Measurements from ENCODE around the gene PEDS1. TPM values are rescaled to one million over a fixed set of nuclear protein-coding genes. Genes with fewer than 3 reads are reported as not detected.
"Not testable (repeated sequence)": the region's sequence is repeated elsewhere in the genome, so short reads cannot be mapped to it uniquely, and the experiment has no call there.

Gene PEDS1
- total and polyA plus RNA-seq, 8 donors: 27.5 to 39.9 (median 31.9) TPM

- Histone ChIP-seq H3K36me3 (peaks cover 0 to 5% of the 10 kb centered on the region in 2 donors), H3K27me3 (no peaks in the 10 kb centered on the region), H3K9me3 (no peaks in the 10 kb centered on the region), H3K4me1 (peaks cover 35 to 82% of the 10 kb centered on the region in 2 donors), H3K27ac (no peak overlapping the region), H3K4me3 (no peak overlapping the region)
- no peak for TF ChIP-seq CTCF (IDR thresholded peaks at IDR 0.05)
- DNase-seq: no peak
- no peak for ATAC-seq
- intact Hi-C loops (cut with DNase I): no loop called here
Observed at GRCh38 chr20:50107796-50108331, 45.7 kb downstream of the PEDS1 start.

GRCh38 chr20:50107086-50107660 is 46.4 kb downstream of the PEDS1 start:
- DNase-seq (no peak), ATAC-seq (no peak)
- no peak overlapping the region for H3K4me3 ChIP-seq
- peaks cover 35 to 85% of the 10 kb centered on the region in 2 donors for H3K4me1 ChIP-seq
- intact Hi-C loops (cut with DNase I): no loop called here
- H3K36me3 ChIP-seq: peaks cover 0 to 5% of the 10 kb centered on the region in 2 donors
- no peaks in the 10 kb centered on the region for H3K9me3 ChIP-seq
- H3K27ac ChIP-seq: no peak overlapping the region
- no peaks in the 10 kb centered on the region for H3K27me3 ChIP-seq
- TF ChIP-seq CTCF (IDR thresholded peaks at IDR 0.05): no peak

GRCh38 chr20:50106669-50107068 is 46.9 kb downstream of the PEDS1 start:
- DNase-seq; H3K27ac ChIP-seq; H3K4me3 ChIP-seq; H3K27me3 ChIP-seq; ATAC-seq; H3K9me3 ChIP-seq; H3K36me3 ChIP-seq; intact Hi-C loops (cut with DNase I): not testable (repeated sequence)
- peaks cover 35 to 85% of the 10 kb centered on the region in 2 donors for H3K4me1 ChIP-seq

Other genes starting within 250 kb of the PEDS1 start
- gene SPATA2, start 238.2 kb downstream of the PEDS1 start, total RNA-seq: 1 to 10 TPM; 6.9 to 7.1 TPM
- gene SPATA2, start 238.2 kb downstream of the PEDS1 start, polyA plus RNA-seq (ENCODE audit: insufficient read length in 6 of 6): 10 to 100 TPM in 1 of 6 donors, 1 to 10 TPM in 5; 7.3 to 10.1 (median 8.3) TPM
- gene RNF114, start 217.3 kb downstream of the PEDS1 start, total RNA-seq: 10 to 100 TPM; 63.5 to 69.0 TPM
- 10 to 100 TPM; 60.8 to 70.9 (median 65.6) TPM for gene RNF114, start 217.3 kb downstream of the PEDS1 start, polyA plus RNA-seq (ENCODE audit: insufficient read length in 6 of 6)
- 1 to 10 TPM; 2.8 to 4.1 TPM for gene SNAI1, start 170.7 kb downstream of the PEDS1 start, total RNA-seq
- gene SNAI1, start 170.7 kb downstream of the PEDS1 start, polyA plus RNA-seq (ENCODE audit: insufficient read length in 6 of 6): 10 to 100 TPM in 1 of 6 donors, 1 to 10 TPM in 5; 6.7 to 12.2 (median 9.4) TPM
- 10 to 100 TPM; 72.6 to 74.6 TPM for gene UBE2V1, start 40.6 kb downstream of the PEDS1 start, total RNA-seq
- 100 to 1,000 TPM; 144 to 178 (median 156) TPM for gene UBE2V1, start 40.6 kb downstream of the PEDS1 start, polyA plus RNA-seq (ENCODE audit: insufficient read length in 6 of 6)
- 100 to 1,000 TPM; 133 to 266 TPM for gene CEBPB, start 37.1 kb upstream of the PEDS1 start, total RNA-seq
- 10 to 100 TPM; 23.0 to 60.8 (median 35.3) TPM for gene CEBPB, start 37.1 kb upstream of the PEDS1 start, polyA plus RNA-seq (ENCODE audit: insufficient read length in 6 of 6)